Midbrain (tissue), 1 donor: Measurements from ENCODE around the gene DUSP19.

Experiments
- DNase-seq: peaks from one replicate; lab custom pipeline; 2025; lab: John Stamatoyannopoulos, UW

Gene DUSP19

DNA sequence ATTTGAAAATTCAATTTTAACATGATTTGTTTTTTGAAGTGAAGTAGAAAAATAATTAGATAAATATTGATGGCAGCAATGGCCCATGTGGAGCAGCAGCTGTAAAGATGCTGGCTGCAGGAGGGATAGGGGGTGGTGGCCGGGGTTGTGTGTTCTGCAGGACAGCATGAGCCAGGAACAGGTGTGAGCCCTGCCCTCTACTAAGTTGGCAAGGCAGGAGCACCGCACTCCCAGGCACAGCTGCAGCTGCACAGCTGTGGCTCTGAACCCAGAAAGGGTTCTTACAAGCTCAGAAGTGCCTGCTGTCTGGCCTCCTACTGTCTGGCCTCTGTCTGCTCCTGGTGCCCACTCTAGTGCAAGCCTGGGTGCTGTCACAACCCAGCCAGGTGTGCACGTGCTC is 10.0 kb upstream of the DUSP19 start:
- no peak for DNase-seq

DNA sequence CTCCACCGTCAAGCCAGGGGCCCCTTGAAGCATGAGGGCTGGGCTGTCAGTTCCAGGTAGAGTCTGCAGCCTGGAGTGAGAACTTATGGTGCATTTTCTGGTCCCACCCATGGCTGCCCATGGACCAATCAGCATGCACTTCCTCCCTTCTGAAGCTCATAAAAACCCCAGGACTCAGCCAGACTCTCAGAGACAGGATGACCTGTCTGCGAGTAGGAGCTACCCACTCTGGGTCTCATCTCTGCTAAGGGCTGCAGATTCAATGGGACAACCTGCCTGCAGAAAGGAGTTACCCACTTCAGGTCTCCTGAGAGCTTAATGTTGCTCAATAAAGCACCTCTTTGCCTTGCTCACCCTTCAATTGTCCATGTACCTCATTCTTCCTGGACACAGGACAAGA is 9.4 kb upstream of the DUSP19 start:
- DNase-seq: no peak

DNA sequence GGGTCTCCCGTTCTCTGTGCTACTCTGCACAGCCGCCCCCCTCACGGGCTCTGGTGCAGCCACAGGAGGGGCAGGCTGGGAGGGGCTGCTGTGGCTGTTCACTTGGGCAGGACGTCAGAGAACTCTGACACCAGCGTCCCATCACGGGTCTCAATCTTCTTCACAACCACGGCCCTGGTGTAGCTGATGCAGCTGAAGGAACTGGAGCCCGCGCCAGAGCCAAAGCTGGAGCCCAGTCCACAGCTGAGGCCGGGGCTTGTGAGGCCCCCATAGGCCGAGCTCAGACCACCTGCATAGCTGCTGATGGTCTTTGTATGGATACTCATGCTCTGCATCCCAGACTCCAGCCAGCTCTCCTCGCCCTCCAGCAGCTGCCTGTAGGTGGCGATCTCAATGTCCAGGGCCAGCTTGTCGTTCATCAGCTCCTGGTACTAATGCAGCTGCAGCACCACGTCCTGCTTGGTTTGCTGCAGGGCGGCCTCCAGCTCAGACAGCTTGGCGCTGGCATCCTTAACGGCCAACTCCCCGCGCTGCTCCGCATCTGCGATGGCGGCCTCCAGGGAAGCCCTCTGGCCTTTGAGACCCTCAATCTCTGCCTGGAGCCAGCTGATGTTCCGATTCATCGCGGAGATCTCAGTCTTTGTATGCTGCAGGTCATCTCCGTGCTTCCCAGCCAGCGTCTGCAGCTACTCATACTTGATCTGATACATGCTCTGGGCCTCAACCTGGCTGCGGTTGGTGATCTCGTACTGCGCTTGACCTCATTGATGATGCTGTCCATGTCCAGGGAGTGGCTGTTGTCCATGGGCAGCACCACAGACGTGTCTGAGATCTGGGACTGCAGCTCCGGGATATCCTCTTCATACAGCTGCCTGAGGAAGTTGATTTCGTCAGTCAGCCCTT is 7.4 kb upstream of the DUSP19 start:
- DNase-seq: no peak

DNA sequence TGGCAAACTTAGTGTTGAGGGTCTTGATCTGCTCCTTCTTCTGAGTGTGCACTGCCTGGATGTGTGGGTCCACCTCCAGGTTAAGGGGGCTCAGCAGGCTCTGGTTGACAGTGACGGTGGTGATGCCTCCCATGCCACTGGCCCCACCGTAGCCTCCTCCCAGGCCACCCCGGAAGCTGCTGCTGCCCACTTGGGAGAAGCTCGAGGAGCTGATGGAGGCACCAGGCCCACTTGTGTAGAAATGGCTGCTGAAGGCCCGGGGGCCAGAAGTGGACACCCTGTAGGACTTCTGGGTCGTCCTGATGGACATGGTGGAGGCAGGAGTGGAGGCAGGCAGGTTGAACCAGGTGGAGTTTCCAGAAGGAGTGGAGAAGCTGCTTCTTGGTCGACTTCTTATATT is 6.4 kb upstream of the DUSP19 start:
- DNase-seq: no peak

DNA sequence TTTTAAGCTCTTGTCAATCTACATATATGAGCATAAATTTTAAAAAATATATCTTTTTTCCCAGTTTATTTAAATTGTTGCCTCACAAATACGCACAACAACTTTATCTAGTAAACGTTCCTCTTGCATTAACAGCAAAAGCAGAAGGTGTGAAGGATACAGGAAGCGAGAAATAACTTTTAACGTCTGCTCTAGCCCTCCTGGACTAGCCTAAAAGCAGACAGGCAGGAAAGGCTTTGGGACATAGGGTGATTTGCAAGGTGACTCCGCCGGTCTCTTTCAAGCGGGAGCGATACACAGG is 434 bp upstream of the DUSP19 start:
- no peak for DNase-seq

DNA sequence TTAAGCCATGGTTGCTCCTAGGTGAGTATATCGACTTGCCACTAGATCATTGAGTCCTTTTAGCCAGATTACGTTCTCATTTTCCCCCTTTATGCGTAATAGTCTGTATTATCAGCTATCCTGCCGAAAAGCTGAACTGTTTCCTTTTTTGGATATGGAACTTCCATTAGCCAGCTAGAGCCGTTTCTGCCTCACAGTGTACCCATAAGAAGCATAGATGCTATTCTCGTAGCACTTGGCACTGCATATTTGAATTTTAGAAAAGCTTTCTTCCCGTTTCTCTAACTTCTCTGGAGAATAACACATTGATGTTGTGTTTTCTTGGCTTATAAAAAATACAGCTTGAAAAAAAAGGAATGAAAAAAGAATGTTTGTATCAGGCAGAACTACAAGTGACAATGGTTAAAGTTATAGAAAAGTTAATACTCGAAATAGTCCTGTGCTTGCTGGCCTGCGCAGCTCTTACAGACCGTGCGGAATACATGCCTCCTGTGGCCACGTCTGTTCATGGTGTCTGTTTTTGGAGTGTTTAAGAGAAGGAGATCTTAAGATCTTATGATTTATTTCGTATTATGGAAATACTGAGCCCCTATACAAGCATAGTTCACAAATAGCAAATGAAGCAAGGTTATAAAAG is 710 bp downstream of the DUSP19 start:
- no peak for DNase-seq

DNA sequence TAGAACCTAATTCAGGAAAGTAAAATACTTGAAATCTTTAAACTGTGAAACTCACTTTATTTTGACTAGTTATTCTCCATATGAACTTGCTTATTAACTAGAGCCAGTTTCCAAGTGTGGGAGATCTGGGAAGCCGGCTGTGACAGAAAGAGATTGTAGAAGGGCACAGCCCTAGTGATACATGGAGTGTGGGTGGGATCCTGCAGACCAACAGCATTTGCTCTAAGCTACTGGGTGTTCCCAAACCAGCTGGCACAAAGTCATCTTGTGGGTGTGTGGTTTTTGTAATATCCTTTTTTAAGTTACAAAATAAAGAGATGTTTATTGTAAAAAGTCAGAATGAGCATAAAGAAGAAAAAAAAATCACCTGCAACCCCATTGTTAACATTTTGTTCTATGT is 3.4 kb downstream of the DUSP19 start:
- DNase-seq: no peak

DNA sequence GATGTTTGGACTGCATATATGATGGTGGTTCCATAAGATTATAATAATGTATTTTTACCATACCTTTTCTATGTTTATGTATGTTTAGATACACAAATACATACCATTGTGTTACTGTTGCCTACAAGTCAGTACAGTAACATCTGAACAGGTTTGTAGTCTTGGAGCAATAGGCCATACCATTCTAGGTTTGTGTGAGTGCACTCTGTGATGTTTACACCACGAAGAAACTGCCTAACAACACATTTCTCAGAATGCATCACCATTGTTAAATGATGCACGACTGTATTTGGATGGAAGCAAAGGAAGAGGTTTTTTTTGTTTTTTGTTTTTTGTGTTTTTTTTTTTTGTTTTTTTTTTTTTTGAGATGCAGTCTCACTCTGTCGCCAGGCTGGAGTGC is 9.5 kb downstream of the DUSP19 start:
- no peak for DNase-seq

DNA sequence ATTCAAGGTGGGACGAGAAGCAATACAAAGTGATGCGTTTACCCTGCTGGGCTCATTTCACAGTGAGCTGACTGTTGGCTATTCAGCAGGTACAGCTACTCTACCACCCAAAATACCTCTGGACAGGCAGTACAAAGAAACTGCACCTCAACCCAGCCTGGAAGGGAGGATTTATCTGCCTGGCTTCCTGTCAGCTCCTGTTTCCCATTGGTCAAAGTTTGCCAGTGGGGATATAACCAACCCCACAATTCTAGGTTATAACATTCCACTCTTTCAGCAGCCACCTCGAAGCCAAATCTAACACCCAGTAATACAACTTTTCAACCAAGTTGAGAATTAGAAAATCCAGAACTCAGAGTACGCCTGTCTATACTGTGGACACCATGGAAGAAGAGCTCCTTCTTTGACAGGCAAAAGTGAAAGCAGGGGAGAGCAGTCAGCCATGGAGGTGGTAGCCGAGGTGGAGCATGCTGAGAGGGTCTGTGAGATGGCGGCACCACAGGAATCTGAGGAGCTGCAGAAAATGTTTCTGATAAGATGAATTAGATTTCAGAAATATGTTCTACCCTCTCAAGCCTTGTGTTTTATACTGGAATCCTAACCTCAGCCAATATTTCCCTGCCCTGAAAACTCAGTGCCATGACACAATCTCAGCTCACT is 10.8 kb downstream of the DUSP19 start:
- no peak for DNase-seq

DNA sequence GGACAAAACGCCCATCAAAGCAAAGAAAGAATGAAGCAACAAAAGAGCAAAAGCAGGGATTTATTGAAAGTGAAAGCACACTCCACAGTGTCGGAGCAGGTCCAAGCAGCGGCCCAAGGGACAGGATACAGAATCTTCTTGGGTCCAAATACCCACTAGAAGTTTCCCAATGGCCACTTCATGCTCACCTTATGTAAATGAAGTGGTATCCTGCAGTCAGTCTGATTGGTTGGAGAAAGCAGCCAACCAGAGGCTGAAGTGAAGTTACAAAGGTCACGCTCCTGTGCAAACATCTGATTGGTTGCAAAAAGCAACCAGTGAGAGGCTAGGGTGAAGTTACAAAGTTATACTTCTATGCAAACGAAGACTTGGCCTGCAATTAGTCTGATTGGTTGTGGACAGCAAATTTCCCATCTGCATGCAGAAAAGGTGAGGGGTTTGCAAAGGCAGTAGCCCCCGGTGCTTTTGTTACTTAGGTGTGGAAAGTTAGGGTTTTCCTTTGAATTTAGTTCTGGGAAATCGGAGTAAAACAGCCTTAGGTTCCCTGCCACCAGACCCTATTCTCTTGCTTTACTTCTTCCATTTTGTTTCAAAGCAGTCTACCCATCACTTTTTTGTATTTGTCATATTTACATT is 12.9 kb downstream of the DUSP19 start:
- DNase-seq: no peak

DNA sequence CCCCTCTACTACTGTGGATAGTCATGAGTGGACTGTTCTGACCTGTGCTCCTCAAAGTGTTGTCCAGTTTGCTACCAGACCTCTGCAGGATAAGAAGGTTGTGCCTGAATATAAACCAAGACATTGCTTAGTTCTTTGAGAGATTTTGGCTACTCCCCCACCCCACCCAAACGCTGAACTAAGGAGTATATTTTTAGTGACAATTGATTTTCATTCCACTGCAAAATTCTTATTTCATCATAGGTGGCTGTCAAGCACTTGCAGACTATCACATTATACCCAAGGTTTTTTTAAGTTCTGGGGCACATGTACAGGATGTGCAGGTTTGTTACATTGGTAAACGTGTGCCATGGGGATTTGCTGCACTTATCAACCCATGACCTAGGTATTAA is 13.4 kb downstream of the DUSP19 start:
- DNase-seq: no peak

DNA sequence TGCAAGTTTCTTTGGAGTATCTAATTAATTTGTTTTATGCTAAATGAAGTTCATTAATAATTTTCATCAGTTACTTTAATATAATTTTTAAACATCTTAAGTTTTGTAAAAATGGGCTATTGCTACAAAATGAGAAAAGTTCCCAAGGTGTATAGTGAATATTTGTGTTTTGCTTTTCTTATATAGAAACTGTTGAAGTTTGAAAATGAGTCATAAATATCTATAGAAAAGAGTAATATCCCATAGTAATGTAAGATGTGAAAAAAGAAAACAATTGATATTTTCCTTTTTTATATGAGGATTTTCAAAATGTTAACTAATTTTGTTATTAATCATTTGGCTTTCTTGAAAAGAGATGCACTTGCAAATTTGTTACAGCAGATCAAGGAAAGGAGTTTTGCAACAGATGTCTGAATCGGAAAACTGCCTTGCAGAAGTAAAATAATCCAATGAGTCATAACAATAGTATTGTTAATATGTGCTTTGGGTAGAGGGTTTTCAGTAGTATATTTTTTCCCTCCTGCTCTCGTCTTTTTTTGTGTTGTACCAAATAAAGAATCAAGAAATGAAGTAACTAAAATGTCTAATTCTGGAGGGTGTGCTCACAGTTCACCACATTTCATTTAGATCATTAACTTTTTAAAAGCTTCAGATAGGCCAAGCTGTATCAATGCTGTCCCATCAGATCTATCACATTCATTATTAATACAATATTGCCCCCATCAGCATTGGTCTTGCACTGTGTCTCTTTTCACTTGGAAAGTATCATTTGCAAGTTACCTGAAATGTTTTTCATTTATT is 15.5 kb downstream of the DUSP19 start:
- DNase-seq: no peak

DNA sequence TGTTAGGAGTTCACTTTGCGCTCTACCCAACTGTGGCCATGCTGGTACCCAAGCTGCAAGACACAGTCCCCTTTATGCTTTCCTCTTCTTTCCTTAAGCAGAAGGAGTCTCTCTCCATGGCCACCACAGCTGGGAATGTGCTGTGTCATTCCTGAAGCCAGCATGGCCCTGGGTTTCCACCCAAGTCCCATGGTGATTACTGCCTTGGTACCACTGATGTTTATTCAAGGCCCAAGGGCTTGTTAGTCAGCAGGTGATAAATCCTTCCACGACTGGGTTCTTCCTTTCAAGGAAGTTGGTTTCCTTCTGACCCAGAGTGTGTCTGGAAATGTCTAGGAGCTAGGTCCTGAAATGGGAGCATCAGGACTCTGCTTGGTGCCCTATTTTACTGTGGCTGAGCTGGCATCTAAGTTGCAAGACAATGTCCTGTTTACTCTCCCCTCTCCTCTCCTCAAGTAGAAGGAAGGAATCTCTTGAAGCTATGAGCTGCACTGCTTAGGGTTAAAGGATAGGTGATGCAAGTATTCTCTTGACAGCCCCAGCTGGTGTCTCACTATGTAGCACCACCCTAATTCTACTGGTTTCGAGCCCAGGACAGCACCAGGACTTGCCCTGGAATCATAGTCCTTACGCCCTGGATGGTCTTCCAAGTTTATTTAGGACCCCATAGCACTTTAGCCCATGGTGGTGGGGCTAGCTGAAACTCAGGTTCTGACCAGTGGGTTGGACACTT is 27.0 kb downstream of the DUSP19 start:
- no peak for DNase-seq

DNA sequence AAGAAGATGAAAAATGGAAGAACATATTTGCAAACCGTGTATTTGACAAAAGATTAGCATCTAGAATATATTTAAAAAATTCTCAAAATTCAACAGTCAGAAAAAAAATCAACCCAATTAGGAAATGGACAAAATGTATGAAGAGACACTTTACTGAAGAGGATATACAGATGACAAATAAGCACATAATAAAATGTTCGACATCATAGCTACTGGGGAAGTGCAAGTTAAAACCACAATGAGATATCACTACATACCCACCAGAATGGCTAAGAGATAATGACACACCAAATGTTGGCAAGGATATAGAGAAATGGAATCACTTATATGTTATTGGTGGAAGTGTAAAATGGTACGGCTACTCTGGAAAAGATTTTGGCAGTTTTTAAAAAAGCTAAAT is 34.0 kb downstream of the DUSP19 start:
- no peak for DNase-seq

DNA sequence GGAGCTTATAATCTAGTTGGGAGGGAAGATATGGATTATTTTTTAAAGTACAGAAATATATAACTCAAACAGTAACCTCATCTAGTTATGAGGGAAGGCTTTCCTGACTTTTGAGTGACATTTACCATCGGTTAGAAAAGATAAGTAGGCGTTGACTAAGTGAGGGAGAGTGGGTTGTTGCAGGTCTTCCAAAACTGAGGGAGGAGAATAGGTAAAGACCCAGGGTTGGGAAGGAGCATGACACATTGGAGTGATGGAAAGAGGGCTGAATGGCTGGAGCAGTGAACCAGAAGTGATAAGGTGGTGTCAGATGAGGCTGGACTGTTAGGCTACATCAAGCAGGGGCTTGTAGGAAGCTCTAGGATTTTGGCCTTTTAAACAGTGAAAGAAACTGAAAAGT is 35.1 kb downstream of the DUSP19 start:
- no peak for DNase-seq

DNA sequence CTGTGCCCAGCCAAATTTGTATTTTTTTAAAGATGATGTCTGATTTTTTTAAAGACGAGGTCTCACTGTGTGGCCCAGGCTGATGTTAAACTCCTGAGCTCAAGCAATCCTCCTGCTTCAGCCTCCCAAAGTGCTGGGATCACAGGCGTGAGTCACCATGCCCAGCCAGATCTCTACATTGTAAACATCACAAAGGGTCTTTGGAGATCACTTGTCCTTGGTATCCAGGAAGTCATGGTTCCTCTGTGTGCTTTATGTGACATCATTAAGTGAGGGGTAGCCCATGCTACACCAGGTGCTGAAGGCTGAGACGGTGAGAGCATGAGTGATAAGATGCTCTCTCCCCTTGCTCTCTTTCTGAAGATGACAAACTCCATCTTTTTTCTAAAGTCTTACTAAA is 38.7 kb downstream of the DUSP19 start:
- DNase-seq: no peak

DNA sequence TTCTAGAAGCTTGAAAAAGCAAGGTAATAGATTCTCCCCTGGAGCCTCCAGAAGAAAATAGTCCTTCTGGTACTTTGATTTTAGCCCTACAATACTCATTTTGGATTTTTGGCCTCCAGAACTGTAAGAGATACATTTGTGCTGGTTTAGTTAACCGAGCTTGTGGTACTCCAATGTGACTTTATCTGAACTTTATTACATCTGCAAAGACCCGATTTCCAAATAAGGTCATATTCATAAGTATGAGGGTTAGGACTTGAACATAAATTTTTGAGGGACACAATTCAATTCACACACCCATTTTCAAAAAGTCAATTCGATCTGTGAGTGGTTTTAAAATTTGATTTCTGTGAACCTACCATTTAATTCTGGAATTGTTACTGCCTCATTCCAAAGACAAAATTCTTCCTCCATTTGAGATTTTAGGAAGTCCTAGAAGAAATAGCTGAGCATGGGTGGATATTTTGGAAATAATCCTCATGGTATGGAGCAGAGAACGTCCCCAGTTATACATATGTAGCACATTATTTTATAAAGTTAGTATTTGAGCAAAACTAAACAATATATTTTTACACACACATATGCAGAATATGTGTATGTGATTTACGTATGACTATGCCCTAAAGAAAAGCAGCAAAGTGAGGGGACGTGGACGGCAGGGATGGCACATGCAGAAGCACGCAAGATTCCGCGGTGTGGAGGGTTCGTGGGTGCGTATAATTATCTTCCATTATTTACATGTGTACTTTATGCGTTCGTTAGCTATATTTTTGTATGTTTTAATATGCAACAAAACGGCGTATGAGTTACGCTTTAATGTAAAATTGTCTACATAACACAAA is 44.8 kb downstream of the DUSP19 start:
- DNase-seq: no peak

DNA sequence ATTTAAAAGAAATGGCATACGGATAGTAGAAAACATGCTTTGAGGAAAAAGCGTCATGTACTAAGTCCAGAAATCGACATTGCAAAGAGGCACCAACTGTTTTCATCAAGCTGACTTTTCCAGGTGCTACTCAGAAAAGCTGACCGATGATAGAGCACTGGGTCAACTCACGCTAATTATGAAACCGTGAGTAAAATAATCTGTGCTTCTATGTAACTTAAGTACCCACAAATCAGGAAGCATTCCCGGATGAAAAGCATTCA is 45.3 kb downstream of the DUSP19 start:
- no peak for DNase-seq

DNA sequence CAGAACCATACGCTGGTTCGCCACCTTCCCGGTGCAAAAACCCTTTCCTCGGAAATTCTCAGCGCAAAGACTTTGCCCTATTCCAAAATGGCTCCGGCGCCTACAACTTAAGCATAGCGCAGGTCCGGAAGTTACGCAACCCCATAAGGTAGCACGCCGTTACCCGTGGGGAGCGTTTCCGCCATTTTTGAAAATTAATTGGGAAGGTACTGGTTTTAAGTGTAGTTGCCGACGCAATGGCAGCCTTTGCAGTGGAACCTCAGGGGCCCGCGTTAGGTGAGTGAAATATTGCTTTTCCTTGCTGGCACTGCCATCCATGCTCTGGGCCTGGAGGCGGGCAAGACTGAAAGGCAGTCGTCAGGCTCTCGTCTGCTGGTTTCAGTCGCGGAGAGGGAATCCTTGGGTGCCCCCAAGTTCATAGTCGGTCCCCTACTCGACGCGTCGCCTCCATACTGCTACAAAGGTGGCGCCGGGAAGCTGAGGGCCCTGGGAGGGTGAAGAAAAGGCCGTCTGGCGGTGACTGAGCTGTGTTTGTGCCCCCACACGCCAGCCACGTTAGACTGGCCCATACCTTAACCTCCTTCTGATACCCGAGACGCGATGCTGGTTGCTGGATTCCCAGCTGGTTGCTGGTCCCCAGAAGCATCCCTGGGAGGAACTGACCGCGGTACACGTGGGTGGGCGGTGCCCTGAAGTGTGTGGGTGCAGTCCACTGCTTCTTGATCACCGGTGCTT is 45.8 kb downstream of the DUSP19 start, which contains the start of gene NUP35:
Gene NUP35, plus strand, starts transcription at position 222 of the 735 bp plus-strand sequence. Its CDS starts 15 bp downstream, at position 237.
- peak; percentile 94 for DNase-seq

DNA sequence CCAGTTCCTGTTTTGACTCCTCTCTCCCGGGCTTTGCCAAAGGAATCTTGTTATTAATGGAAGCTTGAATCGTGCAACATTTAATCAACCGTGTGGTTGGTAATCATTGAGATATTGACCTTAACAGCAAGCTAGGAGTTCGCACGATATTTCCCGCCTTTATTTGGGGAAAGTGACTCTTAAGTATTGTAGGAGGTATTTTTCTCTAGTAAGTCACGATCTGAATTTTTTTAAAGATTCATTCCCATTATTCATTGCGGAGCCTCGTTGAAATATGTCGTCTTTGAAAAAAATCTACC is 46.4 kb downstream of the DUSP19 start:
- no peak for DNase-seq
